ENCODE results near the gene DGKG.

DGKG gene

GRCh38 chr3:186361762-186362536 is at the start of gene DGKG:
DGKG (minus strand) TSS chr3:186362234; CDS start chr3:186320459, 41,775 bp downstream.
- DNase-seq (ENCODE audit: low read depth) = no peak

GRCh38 chr3:186411089-186411488 is 49.1 kb upstream of the DGKG start:
- no peak for DNase-seq (ENCODE audit: low read depth)

GRCh38 chr3:186406669-186407635 is 44.9 kb upstream of the DGKG start:
- DNase-seq (ENCODE audit: low read depth) = no peak

GRCh38 chr3:186401556-186401955 is 39.5 kb upstream of the DGKG start:
- DNase-seq (ENCODE audit: low read depth) = no peak

- DNase-seq (ENCODE audit: low read depth) = no peak
These were observed 38.6 kb upstream of the DGKG start for GRCh38 chr3:186400662-186401061.

- DNase-seq (ENCODE audit: low read depth) = no peak
These were observed 38.0 kb upstream of the DGKG start for GRCh38 chr3:186400026-186400425.

GRCh38 chr3:186394566-186395217 is 32.7 kb upstream of the DGKG start:
- no peak for DNase-seq (ENCODE audit: low read depth)

GRCh38 chr3:186386883-186387560 is 25.0 kb upstream of the DGKG start:
- DNase-seq (ENCODE audit: low read depth) = no peak

GRCh38 chr3:186385856-186386602 is 24.0 kb upstream of the DGKG start:
- DNase-seq (ENCODE audit: low read depth) = no peak

- no peak for DNase-seq (ENCODE audit: low read depth)
These were observed 21.3 kb upstream of the DGKG start for GRCh38 chr3:186383026-186383993.

GRCh38 chr3:186382217-186382885 is 20.3 kb upstream of the DGKG start:
- DNase-seq (ENCODE audit: low read depth) = no peak

GRCh38 chr3:186381424-186382216 is 19.6 kb upstream of the DGKG start:
- DNase-seq (ENCODE audit: low read depth) = no peak

GRCh38 chr3:186380622-186381380 is 18.8 kb upstream of the DGKG start:
- DNase-seq (ENCODE audit: low read depth) = no peak

- no peak for DNase-seq (ENCODE audit: low read depth)
These were observed 13.4 kb upstream of the DGKG start for GRCh38 chr3:186375443-186375842.

GRCh38 chr3:186374376-186374775 is 12.3 kb upstream of the DGKG start:
- no peak for DNase-seq (ENCODE audit: low read depth)

GRCh38 chr3:186369217-186369616 is 7.2 kb upstream of the DGKG start:
- DNase-seq (ENCODE audit: low read depth) = no peak

- DNase-seq (ENCODE audit: low read depth) = no peak
These were observed 6.7 kb upstream of the DGKG start for GRCh38 chr3:186368717-186369116.

- no peak for DNase-seq (ENCODE audit: low read depth)
These were observed 6.1 kb upstream of the DGKG start for GRCh38 chr3:186368176-186368575.

All from HS-27A (cell line).